ENCODE results near the gene ARL8B. TPM values are rescaled to one million over a fixed set of nuclear protein-coding genes. Genes with fewer than 3 reads are reported as not detected.

The ARL8B gene
- total and polyA plus RNA-seq, 10 of the 15 experiments (the other 5 are each of a cell fraction or from before 2014, with no cell fraction given), result 22.0 to 80.6 (median 43.7) TPM

DNA sequence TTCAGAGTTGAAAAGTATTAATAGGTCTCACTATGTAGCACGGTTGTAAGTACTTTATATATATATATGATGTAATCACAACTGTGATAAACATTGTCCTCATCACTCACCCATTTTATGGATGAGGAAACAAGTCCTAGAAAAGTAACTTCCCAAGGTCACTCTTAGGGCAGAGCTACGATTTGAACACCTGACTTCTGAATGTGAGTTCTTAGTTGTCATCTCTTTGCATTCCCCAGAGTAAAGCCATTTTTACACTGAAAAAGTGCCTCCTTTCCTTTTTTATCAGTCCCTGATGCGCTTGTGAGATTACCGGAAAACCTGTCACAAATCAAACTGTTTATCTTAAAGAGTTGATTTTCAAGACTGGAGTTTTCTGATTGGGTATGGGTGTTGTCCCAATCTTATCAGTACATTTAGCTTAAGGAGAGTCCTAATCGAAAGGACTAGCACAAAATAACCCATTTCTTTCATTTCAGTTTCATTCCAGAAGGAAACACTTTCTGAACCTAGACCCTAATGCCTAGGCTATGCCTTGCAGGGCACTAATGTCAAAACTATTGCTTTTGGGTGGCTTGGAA lies 63.1 kb downstream of the ARL8B start:
- H2AFZ ChIP-seq (ENCODE audit: control insufficient read depth, low read depth, low read length), result no peak overlapping the region
- no peaks in the 10 kb centered on the region for H4K20me1 ChIP-seq (ENCODE audit: control insufficient read depth, insufficient read depth)
- no peaks in the 10 kb centered on the region for H3K9me3 ChIP-seq (replicated peaks; ENCODE audit: control insufficient read depth, insufficient read depth, low read length)
- ChIA-PET POLR2A (interaction anchor here (1.2 to 5.5 kb wide), 9 partner anchors 8 to 434 kb away, joined by 3 to 68 read pairs (median 8); no protein-coding TSS in a partner anchor), SMC1A (ENCODE audit: uncharacterized antibody, unreplicated experiment) (interaction anchor here (0.6 to 20.1 kb wide), 15 partner anchors 8 to 620 kb away, joined by 3 to 284 read pairs (median 7); partner anchors contain the start of gene ARL8B), CTCF (interaction anchor here (0.9 to 18.8 kb wide), 5 partner anchors 10 to 113 kb away, joined by 3 to 163 read pairs (median 3); no protein-coding TSS in a partner anchor), RAD21 (ENCODE audit: unreplicated experiment) (interaction anchor here (1.0 to 4.0 kb wide), 10 partner anchors 11 to 474 kb away, joined by 3 to 45 read pairs (median 10); no protein-coding TSS in a partner anchor)
- H3K9ac ChIP-seq (ENCODE audit: control insufficient read depth, insufficient read depth, low read length), result 0 out of 2 replicates have a peak overlapping the region, but pooled peaks have one; percentile 80
- DNase-seq (ENCODE audit: low read depth, low spot score), result no peak
- no peak for FAIRE-seq
- 25% methylated on average over 5 of the region's 5 CpGs for WGBS (ENCODE audit: insufficient coverage, insufficient replicate concordance, low lambda C conversion rate, missing lambda C conversion rate)
- in situ Hi-C loops (cut with MboI), result no loop called here
- no peaks in the 10 kb centered on the region for H3K36me3 ChIP-seq (ENCODE audit: control insufficient read depth in 2 of 2, insufficient read depth in 2 of 2, low read length in 1 of 2)
- no peaks in the 10 kb centered on the region for H3K27me3 ChIP-seq (replicated peaks in 1 of 2; ENCODE audit: control insufficient read depth in 2 of 2, insufficient read depth in 2 of 2, low read length in 1 of 2)
- no TSS peak for BruUV-seq (replicated peaks)
- H3K4me1 ChIP-seq (ENCODE audit: control insufficient read depth, insufficient read depth, low read length), result peaks cover 42% of the 10 kb centered on the region
- H3K79me2 ChIP-seq (ENCODE audit: control insufficient read depth, insufficient read depth, low read length), result peaks cover 47% of the 10 kb centered on the region
- ATAC-seq, result no peak
- peak overlapping the region; percentile 91 for H3K27ac ChIP-seq (ENCODE audit: control insufficient read depth, insufficient read depth)
- intact Hi-C loops (cut with micrococcal nuclease; ENCODE audit: unreplicated experiment), result loop anchor here (5.0 kb wide), 1 partner anchor 428 kb away; no protein-coding TSS in a partner anchor
- H3K4me3 ChIP-seq, result peak overlapping the region; percentile 31; the same call in 1 of the 2 replicates
- H3K4me2 ChIP-seq (ENCODE audit: control insufficient read depth, insufficient read depth), result peak overlapping the region; percentile 81
- TF ChIP-seq YY1 (IDR thresholded peaks at IDR 0.05; ENCODE audit: low read depth, low read length), result no peak
- no peak for TF ChIP-seq RB1 (IDR thresholded peaks at IDR 0.05; ENCODE audit: borderline replicate concordance)
- TF ChIP-seq JUND (IDR thresholded peaks at IDR 0.05; ENCODE audit: low read depth, low read length), result no peak
- TF ChIP-seq SREBF1 (IDR thresholded peaks at IDR 0.05; ENCODE audit: low read length), result no peak
- TF ChIP-seq, protein P1, sequence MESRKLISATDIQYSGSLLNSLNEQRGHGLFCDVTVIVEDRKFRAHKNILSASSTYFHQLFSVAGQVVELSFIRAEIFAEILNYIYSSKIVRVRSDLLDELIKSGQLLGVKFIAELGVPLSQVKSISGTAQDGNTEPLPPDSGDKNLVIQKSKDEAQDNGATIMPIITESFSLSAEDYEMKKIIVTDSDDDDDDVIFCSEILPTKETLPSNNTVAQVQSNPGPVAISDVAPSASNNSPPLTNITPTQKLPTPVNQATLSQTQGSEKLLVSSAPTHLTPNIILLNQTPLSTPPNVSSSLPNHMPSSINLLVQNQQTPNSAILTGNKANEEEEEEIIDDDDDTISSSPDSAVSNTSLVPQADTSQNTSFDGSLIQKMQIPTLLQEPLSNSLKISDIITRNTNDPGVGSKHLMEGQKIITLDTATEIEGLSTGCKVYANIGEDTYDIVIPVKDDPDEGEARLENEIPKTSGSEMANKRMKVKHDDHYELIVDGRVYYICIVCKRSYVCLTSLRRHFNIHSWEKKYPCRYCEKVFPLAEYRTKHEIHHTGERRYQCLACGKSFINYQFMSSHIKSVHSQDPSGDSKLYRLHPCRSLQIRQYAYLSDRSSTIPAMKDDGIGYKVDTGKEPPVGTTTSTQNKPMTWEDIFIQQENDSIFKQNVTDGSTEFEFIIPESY (IDR thresholded peaks at IDR 0.05), result no peak
- 0 out of 2 replicates have a peak, but pooled peaks have one; percentile 16 for TF ChIP-seq MXI1 (IDR thresholded peaks at IDR 0.05; ENCODE audit: low read depth, low read length)
- TF ChIP-seq, protein P2, sequence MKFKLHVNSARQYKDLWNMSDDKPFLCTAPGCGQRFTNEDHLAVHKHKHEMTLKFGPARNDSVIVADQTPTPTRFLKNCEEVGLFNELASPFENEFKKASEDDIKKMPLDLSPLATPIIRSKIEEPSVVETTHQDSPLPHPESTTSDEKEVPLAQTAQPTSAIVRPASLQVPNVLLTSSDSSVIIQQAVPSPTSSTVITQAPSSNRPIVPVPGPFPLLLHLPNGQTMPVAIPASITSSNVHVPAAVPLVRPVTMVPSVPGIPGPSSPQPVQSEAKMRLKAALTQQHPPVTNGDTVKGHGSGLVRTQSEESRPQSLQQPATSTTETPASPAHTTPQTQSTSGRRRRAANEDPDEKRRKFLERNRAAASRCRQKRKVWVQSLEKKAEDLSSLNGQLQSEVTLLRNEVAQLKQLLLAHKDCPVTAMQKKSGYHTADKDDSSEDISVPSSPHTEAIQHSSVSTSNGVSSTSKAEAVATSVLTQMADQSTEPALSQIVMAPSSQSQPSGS (IDR thresholded peaks at IDR 0.05; ENCODE audit: low read length), result peak; percentile 21; the same call in 1 of the 2 replicates
- no peak for TF ChIP-seq BRCA1 (IDR thresholded peaks at IDR 0.05; ENCODE audit: low read depth, low read length)
- TF ChIP-seq ZNF24 (IDR thresholded peaks at IDR 0.05), result no peak
- TF ChIP-seq, protein P3, sequence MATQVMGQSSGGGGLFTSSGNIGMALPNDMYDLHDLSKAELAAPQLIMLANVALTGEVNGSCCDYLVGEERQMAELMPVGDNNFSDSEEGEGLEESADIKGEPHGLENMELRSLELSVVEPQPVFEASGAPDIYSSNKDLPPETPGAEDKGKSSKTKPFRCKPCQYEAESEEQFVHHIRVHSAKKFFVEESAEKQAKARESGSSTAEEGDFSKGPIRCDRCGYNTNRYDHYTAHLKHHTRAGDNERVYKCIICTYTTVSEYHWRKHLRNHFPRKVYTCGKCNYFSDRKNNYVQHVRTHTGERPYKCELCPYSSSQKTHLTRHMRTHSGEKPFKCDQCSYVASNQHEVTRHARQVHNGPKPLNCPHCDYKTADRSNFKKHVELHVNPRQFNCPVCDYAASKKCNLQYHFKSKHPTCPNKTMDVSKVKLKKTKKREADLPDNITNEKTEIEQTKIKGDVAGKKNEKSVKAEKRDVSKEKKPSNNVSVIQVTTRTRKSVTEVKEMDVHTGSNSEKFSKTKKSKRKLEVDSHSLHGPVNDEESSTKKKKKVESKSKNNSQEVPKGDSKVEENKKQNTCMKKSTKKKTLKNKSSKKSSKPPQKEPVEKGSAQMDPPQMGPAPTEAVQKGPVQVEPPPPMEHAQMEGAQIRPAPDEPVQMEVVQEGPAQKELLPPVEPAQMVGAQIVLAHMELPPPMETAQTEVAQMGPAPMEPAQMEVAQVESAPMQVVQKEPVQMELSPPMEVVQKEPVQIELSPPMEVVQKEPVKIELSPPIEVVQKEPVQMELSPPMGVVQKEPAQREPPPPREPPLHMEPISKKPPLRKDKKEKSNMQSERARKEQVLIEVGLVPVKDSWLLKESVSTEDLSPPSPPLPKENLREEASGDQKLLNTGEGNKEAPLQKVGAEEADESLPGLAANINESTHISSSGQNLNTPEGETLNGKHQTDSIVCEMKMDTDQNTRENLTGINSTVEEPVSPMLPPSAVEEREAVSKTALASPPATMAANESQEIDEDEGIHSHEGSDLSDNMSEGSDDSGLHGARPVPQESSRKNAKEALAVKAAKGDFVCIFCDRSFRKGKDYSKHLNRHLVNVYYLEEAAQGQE (IDR thresholded peaks at IDR 0.05; ENCODE audit: low read depth, low read length), result no peak
- no peak for TF ChIP-seq IKZF1 (conservative IDR thresholded peaks at IDR 0.05)
- TF ChIP-seq, protein P4, sequence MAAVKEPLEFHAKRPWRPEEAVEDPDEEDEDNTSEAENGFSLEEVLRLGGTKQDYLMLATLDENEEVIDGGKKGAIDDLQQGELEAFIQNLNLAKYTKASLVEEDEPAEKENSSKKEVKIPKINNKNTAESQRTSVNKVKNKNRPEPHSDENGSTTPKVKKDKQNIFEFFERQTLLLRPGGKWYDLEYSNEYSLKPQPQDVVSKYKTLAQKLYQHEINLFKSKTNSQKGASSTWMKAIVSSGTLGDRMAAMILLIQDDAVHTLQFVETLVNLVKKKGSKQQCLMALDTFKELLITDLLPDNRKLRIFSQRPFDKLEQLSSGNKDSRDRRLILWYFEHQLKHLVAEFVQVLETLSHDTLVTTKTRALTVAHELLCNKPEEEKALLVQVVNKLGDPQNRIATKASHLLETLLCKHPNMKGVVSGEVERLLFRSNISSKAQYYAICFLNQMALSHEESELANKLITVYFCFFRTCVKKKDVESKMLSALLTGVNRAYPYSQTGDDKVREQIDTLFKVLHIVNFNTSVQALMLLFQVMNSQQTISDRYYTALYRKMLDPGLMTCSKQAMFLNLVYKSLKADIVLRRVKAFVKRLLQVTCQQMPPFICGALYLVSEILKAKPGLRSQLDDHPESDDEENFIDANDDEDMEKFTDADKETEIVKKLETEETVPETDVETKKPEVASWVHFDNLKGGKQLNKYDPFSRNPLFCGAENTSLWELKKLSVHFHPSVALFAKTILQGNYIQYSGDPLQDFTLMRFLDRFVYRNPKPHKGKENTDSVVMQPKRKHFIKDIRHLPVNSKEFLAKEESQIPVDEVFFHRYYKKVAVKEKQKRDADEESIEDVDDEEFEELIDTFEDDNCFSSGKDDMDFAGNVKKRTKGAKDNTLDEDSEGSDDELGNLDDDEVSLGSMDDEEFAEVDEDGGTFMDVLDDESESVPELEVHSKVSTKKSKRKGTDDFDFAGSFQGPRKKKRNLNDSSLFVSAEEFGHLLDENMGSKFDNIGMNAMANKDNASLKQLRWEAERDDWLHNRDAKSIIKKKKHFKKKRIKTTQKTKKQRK (IDR thresholded peaks at IDR 0.05; ENCODE audit: low read depth, low read length), result no peak
- TF ChIP-seq ATF7 (IDR thresholded peaks at IDR 0.05; ENCODE audit: low read depth), result peak; percentile 57; the same call in 1 of the 2 replicates

Data from GM12878 (cell line).